Mucosa of descending colon (tissue), 3 donors: ENCODE data around the gene MPP2. TPM values are rescaled to one million over a fixed set of nuclear protein-coding genes. Genes with fewer than 3 reads are reported as not detected.

Source experiments
- ATAC-seq: fragments of 200-7000 bp; cut with Tn5 transposase; one replicate; pipeline ENCODE4 v1.9.1; 2020; ENCODE audit warnings: mild to moderate bottlenecking, moderate library complexity
- DNase-seq, 3 donors: peaks; one replicate each; pipeline ENCODE4 v3.0.0-alpha.2; 2020
- H3K36me3 ChIP-seq: fragments of 200-600 bp; one replicate; pipeline ENCODE4 v1.8.0; 2021; ENCODE audit warnings: low read depth, mild to moderate bottlenecking
- H3K4me1 ChIP-seq: fragments of 200-600 bp; one replicate; pipeline ENCODE4 v1.8.0; 2021; ENCODE audit warnings: low read depth, mild to moderate bottlenecking
- H3K4me3 ChIP-seq: fragments of 200-600 bp; one replicate; pipeline ENCODE4 v1.8.0; 2021; ENCODE audit warnings: mild to moderate bottlenecking
- H3K9me3 ChIP-seq: fragments of 200-600 bp; one replicate; pipeline ENCODE4 v1.8.0; 2021; ENCODE audit warnings: mild to moderate bottlenecking
- CTCF ChIP-seq: fragments of 200-600 bp; IDR thresholded peaks from one replicate; pipeline ENCODE4 v1.8.0; 2022; ENCODE audit warnings: antibody characterized with exemption, mild to moderate bottlenecking
- intact Hi-C, 2 donors: fragments of 100-400 bp; cut with DNase I in 1 of 2; cut with micrococcal nuclease in 1 of 2; formaldehyde crosslinking; loops; one replicate each; pipeline versions ENCODE4 v1.11.0 to v1.11.1; 2022; cut with DNase I, micrococcal nuclease
- total RNA-seq, 3 donors: library from RNA; stranded (reverse); fragmentation: NEBNext Ultra II Directional in 2 of 3; extraction: Animal tissue kit (Norgen Biotek cat#: 25700) in 2 of 3; gene quantifications; one replicate each; pipeline versions ENCODE4 v1.2.1 to v1.2.4, GENCODE V29; 2021 to 2023
- donor health status: DM: no; HTN: no; CAD: no; lungs with moderate emphysema.
- donor health status: DM: no; HTN: no; CAD: no.
- donor health status: DM: no; HTN: yes; CAD: no.

MPP2 gene
- total RNA-seq, 3 donors from 2014 or later, result 0.55 to 13.2 (median 1.1) TPM

DNA sequence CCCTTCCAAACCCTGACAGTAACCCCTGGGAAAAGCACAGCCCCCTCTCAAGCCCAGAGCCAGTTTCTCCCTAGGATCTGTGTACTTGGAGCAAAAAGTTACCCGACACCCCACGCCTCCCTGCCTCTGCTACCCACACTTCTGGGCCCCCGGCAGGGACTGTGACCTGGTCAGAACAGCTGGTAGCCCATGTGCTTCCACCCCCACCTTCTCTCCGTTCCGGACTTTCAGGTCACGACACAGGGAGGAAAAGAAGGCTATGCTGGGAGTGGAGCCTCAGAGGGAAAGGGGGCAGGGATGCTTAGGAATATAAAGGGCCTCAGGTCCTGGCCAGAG lies 28.6 kb upstream of the MPP2 start:
- H3K9me3 ChIP-seq, result no peaks in the 10 kb centered on the region
- peaks cover 4% of the 10 kb centered on the region for H3K4me1 ChIP-seq
- no peaks in the 10 kb centered on the region for H3K36me3 ChIP-seq
- no peak for TF ChIP-seq CTCF
- intact Hi-C loops, result no loop called here
- ATAC-seq (no peak), DNase-seq (no peak)
- no peak overlapping the region for H3K4me3 ChIP-seq

GRCh38 chr17:43935204-43935925 lies 28.0 kb upstream of the MPP2 start:
- intact Hi-C loops, result no loop called here
- TF ChIP-seq CTCF, result no peak
- H3K9me3 ChIP-seq, result no peaks in the 10 kb centered on the region

DNA sequence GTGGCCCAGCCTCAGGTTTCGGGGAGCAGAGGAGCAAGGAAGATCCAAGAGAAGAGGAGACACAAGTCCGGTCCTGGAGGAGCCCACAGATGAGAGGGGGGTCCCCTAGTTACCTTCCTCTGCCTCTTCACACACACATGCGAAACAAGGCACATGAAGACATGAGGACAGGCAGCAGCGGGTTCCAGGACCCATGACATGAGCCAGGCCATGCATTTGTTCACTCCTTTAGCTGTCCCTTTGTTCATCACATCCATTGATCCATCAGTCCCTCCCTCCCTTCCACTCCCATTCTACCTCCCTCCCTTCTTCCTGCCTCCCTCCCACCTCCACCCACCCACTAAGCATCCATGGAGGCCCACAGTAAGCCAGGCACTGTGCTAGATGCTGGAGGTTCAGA lies 25.6 kb upstream of the MPP2 start:
- ATAC-seq (no peak), DNase-seq (no peak)
- TF ChIP-seq CTCF, result no peak
- intact Hi-C loops, result no loop called here
- Histone ChIP-seq H3K9me3 (no peaks in the 10 kb centered on the region), H3K36me3 (no peaks in the 10 kb centered on the region), H3K4me1 (peaks cover 15% of the 10 kb centered on the region), H3K4me3 (no peak overlapping the region)

More at GRCh38 chr17:43935204-43935925, 28.0 kb upstream of the MPP2 start:
- Histone ChIP-seq H3K4me3 (no peak overlapping the region), H3K4me1 (peaks cover 4% of the 10 kb centered on the region), H3K36me3 (no peaks in the 10 kb centered on the region)
- no peak for ATAC-seq
- DNase-seq, result no peak

- Histone ChIP-seq H3K4me3 (no peak overlapping the region), H3K36me3 (no peaks in the 10 kb centered on the region), H3K9me3 (no peaks in the 10 kb centered on the region), H3K4me1 (peaks cover 20% of the 10 kb centered on the region)
- no peak for ATAC-seq
- no peak for TF ChIP-seq CTCF
- no peak for DNase-seq
- intact Hi-C loops, result no loop called here
Observed at GRCh38 chr17:43932357-43932756, 25.0 kb upstream of the MPP2 start.

DNA sequence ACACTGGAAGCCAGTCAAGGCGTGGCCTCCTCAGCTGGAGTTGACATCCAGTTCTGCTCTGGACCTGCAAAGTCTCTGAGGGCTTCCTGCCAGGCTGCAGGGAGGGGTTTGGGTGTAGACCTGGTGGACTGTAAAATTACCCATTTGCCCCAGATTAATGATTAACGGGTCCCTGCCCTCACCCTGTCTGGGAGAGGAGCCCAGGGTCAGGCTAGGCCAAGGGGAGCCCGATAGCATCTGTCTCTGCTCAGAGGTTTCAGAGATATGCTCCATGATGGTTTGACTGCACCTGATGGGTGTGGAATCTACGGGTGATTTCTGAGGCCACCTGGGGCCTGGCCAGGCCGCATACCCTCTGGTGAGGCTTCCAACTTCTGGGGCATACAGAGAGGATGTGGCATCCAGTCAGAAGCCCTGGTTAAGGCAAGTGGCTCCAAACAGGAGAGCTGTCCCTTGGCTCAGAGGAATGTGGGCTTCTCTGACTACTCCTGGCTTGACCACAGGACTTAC lies 23.8 kb upstream of the MPP2 start:
- Histone ChIP-seq H3K4me1 (peaks cover 30% of the 10 kb centered on the region), H3K4me3 (no peak overlapping the region), H3K36me3 (no peaks in the 10 kb centered on the region), H3K9me3 (no peaks in the 10 kb centered on the region)
- DNase-seq, result peak; percentile 85 to 93 (median 88)
- TF ChIP-seq CTCF, result no peak
- intact Hi-C loops, result no loop called here
- ATAC-seq, result peak; percentile 90
